A172 (cell line): ENCODE results near the gene GULP1. TPM values are rescaled to one million over a fixed set of nuclear protein-coding genes. Genes with fewer than 3 reads are reported as not detected.
A peak's percentile ranks its signal among the peaks of the same experiment; 100 is the strongest.

Experiments
- DNase-seq: peaks from one replicate; pipeline ENCODE4 v3.0.0-alpha.2; 2015; ENCODE audit warnings: low spot score
- total RNA-seq: library from RNA; depleted of rRNA; stranded (reverse); fragments of >200 nt; shearing (Covaris generic); gene quantifications from 2 replicates; pipeline ENCODE4 v1.2.3, GENCODE V29; 2014

GULP1 gene
- total RNA-seq, 1 experiment from 2014 or later: 320 TPM

DNA sequence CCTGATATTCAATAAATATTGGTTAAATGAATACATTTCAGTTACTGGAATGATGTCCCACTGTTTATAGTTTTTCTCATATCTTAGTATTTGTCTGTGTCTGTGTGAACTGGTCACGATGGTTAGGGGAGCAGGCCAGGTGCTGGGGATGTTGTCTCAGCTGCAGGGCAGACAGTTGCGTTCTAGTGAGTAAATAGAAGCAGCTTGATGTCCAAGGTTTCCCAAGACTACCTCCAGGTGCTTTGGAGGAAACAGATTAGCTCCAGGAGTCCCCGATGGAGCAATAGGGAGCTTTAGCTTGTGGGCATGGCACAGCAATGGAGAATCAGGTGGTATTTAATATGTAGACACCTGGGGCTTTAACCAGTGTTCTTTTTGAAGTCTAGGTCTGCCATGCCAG lies 75.5 kb downstream of the GULP1 start:
- DNase-seq: no peak

DNA sequence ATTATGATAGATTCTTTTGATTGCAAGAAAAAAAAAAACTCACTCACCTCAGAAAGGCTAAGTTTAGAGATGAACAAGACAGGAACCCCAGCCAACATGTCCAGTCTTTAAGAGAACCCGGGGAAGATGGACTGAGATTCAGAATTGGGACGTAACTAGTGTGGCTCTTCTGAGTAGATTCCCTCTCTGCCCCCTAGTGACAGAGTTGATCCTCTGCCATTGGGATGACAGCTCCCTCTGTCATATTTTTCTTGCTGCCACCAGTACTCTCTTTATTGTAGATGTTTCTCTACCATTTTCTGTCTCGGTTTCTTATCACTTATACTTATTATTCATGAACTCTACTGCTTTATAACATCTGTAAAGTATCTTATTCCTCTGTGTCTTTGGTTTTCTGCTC lies 77.7 kb downstream of the GULP1 start:
- DNase-seq: peak; percentile 72

DNA sequence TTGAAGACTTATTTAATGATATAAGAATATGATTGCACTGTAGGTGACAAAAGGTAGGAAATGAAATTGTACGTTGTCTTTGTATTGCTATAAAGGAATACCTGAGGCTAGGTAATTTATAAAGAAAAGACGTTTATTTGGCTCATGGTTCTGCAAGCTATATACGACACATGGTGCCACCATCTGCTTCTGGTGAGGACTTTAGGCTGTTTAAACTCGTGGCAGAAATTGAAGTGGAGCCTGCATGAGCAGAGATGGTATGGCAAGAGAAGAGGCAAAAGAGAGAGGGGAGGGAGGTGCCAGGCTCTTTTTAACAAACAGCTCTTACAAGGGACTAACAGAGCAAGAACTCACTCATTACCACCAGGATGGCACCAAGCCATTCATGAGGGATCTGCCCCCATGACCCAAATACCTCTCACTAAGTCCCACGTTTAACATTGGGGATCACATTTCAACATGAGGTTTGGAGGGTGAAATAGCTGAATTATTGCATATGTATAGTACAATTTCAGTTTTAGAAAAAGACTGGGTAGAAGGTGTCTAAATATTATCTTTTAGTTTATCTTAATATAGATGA lies 86.8 kb downstream of the GULP1 start:
- no peak for DNase-seq

DNA sequence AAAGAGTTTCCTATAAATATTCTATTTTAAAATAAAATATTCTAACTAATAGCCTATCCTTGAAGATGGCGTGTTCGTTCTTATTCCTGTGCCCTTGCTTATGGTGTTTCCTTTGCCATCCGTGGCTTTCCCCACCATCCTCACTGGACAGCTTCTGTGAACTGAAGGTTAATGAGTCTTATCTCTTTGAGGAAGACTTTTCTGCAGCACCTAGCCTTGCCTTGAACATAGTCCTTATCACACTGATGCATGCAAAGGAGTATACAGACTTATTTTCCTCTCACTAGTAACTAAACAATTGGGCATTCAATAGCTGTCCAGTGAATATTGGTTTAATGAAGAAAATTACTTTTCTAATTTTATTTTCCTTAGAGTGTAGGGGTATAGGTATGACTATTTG lies 88.1 kb downstream of the GULP1 start:
- no peak for DNase-seq

DNA sequence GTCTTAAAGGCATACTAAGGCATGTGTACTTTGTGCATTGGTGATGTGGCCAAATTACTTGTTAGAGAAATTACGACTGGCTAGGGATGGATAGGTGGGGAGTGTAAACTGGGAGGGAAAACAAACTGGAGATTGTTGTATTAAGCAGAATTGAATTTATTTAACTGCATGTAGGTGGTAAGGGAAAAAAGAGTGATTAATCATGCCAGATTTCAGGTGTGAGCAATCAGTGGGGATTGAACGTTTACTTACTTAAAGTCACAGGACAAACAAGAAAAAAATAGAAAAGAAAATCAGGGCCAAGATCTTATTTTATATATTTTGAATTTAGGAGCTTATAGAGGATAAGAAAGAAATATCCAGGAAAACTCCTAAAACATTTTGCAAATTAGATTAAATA lies 88.6 kb downstream of the GULP1 start:
- DNase-seq: no peak

DNA sequence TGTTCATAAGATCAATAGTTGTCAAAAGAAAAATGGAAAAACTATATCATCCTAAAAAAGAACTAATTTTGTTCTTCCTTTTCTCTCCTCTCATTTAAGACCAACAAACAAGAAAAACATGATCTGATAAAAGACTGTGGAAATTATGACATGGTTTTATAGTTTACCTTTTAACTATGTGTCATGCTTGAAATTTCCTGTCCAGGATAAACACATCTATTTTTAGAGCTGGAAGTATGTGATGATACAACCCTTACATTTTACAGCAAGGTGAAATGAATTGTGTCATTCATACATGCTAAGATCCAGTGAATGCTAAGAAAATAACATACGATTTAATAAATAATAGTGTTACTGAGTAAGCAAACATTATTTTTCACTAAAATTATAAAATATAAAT lies 89.9 kb downstream of the GULP1 start:
- peak; percentile 79 for DNase-seq

DNA sequence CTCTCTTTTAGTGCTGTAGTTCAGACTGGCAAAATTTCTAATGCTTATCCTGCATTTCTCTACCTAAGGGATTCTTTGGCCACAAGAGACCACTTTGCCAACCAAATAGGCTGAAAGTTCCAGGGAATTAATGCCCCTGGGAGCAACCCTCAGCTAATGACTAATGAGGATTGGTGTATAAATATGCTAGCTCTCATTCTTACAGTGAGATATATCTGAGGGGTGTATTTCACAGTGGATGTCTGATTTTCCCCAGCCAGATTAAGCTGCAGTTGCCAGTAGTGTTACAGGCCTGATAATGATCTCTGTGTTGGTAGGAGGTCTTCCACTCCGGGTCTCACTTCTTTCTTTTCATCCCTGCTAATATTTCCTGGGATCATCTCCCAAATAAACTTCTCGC lies 90.4 kb downstream of the GULP1 start:
- DNase-seq: peak; percentile 8

DNA sequence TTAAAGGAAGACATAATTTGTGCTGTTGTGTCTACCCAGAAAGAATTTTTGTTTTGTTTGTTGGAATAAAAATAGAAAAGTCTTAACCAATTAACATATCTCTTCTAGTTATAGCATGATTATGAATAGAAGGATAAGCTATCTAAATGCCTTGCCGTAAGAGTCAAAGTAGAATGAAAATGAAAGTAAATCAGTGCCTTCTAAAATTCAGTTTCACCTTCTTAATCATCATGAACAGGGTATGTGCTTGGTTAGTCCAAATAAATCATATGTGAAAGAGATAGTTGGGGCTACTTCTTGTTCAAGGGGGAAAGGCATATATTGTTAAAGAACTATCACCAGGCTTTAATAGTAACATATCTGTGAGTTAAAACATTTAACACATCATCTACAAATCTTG lies 91.5 kb downstream of the GULP1 start:
- no peak for DNase-seq

DNA sequence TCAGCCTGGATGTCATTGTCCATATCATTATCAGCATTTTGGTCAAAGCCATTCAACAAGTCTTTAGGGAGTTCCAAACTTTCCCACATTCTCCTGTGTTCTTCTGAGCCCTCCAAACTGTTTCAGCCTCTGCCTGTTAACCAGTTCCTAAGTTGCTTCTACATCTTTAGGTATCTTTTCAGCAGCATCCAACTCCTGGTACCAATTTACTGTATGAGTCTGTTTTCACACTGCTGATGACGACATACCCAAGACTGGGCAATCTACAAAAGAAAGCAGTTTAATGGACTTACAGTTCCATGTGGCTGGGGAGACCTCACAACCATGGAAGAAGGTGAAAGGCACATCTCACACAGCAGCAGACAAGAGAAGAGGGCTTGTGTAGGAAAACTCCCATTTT lies 94.2 kb downstream of the GULP1 start:
- DNase-seq: no peak

DNA sequence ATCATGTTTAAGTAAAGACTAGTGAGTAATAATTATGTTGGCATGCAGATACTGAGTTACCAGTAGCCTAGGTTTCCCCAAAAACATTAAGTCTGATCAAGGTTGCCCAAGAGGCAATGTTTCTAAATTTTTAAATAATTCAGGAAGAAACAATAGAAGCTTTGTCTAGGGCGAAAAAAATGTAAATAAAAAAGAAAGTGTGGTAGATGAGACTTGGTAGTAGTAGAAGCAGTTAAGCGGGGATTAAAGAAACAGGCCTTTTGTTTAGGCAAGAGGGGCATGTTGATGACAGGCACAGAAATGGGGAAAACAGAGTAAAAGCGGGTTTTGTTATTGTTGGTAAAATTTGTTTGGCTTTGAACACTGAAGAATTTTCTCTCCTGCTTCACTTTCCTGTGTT lies 97.2 kb downstream of the GULP1 start:
- no peak for DNase-seq

DNA sequence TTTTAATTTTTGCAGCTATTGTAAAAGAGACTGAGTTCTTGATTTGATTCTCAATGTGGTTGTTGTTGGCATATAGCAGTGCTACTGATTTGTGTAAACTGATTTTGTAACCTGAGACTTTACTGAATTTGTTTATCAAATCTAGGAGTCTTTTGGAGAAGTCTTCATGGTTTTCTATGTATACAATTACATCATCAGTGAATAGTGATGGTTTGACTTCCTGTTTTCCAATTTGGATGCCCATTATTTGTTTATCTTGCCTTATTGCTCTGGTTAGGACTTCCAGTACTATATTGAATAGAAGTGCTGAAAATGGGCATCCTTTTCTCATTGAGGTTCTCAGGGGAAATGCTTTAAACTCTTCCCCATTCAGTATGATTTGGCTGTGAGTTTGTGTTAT lies 99.7 kb downstream of the GULP1 start:
- DNase-seq: no peak

DNA sequence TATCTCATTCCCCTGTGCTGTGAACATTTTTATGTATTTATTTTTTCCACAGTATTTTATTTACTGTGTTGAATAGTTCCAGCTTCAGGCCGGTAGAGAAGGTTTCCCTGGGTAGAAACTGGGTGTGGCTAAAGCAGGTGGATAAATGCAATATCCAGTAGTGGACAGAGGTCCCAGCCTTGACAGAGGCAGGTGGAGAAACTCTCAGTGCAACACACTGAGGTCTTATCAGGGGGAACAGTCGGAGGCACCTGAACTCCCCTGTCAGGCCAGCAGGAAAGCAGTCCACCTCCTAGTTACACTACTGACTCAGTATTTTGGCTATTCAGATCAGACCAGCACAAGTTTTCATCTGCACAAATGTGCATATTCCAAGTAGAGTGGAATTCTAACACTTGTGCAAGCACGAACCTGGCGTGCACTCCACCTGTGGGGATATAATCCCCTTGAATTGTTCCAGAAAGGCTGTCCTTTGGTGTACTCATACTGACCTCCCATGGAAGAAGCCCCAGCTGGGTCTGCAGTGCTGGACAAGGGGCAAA lies 103.3 kb downstream of the GULP1 start:
- DNase-seq: no peak

DNA sequence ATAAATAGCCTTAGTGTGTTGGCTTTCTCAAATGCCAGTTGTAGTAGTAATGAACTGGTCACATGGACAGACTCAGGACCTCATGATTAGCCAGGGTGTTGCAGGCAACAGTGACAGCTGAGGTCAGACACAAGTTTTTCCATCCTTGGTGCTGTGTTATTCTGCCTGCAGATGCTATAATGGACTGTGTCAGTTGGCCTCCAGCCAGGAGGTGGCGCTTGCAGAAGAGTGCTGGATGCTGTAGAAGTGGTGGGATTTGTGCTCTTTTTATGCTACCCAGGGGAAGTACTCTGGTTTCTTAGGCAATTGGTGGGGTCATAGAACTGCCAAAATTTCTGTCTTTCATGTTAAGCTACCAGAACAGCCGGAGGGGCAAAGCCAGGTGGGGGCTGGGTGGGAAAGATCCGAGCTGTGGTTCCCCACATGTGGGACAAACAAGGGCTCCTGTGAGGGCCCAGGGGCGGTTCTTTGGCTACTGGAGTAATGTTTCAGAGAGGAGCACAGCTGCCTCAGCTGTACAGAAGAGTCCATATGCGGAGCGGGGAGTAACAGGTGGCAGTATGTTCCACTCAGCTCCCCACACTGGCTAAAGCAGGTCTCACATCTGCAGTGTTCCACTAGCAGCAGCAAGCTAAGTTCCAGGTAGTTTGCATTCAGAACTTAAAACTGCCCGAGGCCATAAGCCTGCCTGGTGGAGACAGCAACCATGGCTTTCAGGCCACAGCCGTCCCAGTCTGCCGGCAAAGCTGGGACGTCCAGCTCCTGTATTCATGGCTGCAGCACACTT lies 104.4 kb downstream of the GULP1 start:
- DNase-seq: no peak

DNA sequence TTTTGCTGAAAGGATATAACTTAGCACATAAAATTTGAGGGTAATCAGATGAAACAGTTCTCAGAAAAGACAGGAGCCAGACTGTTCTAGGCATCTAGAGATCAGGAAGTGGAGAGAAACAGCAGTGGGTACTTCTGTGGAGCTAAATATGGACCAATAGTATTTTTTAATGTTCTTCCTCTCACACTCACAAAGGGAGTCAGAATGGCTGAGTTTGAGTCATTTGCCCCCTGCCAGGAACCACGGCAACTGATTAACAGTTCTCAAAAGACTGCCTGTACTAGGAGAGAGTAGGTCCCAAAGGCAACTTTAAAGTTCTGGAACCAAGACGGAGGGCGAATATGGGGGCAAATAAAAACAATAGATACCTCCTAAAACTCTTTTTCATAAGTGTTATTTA lies 107.5 kb downstream of the GULP1 start:
- peak; percentile 44 for DNase-seq

DNA sequence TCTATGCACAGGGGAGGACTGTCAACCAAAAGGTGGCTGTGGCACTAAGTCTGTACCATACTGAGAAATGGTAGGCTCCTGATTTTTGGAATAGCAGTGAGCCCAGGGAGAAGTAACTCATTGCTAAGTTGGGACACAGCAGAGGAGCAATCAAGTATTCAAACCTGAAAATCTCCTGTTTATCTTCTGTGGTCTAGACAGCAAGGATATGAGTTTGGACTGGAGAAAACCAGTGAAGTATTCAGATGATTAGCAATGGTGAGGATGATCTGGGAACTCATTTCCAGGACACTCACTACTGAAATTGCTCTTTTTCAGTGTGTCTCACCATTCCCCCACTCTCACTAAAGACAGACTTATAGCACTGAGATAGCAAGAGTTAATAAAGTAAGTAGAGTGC lies 112.0 kb downstream of the GULP1 start:
- DNase-seq: no peak

DNA sequence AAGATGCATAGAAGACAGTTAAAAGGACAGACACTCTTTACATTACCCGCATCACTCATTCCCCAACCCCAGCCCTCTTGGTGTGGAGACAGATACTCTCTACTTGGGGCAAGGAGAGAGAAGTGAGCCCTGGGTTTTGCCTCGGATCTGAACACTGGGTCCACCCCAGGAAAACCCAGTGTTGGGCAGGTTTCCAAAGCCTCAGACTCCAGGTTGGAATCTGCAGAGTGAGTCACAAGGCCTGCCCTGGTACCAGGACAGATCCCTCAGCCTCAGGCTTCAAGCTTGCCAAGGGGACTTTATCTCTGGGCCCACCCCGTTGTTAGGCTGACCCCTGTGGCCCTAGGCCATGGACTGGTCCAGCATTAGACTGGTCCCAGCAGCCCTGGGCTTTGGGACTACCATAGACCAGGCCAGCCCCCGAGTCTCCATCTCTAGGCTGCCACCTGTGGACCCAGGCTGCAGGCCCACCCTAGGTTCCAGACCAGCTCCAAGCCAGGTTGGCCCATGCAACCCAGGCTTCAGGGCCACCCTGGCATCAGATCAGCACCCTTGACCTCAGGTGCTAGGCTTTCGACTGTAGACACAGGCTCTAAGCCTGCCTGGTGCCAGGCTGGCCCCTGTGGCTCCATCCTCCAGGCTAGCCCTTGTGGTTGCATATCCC lies 112.8 kb downstream of the GULP1 start:
- peak; percentile 37 for DNase-seq

DNA sequence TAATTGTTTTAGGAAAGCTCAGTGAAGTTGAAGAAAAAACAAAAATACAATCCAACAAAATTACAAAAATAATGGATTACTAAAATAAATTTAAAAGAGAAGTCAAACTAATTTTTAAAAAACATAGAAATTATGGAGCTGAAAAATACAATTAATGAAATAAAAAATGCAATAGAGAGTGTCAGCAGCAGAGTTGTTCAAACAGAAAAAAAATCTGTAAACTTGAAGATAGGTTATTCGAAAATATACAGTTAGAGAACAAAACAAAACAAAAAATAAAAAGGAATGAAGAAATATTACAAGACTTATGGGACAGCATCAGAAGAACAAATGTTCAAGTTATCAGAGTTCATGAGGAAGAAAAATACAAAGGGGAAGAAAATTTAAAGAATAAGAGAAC lies 114.7 kb downstream of the GULP1 start:
- DNase-seq: no peak

DNA sequence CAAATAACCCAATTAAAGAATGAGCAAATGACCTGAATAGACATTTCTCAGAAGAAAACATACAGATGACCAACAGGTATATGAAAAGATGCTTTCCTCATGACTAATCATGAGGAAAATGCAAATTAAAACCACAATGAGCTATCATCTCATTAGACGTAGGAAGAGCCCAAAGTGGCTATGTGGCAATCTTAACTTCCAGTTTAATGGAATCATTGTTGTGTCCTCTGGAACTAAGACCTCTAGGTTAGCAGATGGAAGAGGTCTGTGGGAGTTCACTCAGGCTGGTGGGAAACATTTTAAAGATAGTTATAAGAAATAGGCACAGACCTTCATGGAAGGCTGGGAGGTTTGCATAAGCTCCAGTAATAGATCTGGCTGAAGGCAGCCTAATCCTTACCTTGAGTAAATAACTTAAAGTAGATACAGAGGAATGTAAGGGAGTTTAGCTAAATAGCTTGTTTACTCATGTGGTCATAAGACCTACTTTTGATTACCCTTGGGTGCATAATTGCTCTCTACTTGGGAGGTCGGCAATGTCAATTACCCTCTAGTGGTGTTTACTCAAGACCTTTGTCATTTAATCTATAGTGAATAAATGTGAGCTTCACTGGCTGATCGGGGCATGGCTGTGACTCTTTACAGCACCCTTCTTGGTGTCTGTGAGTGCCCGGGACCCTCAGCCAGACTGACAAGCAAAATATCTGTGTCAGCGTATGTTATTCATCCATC lies 119.0 kb downstream of the GULP1 start:
- peak; percentile 20 for DNase-seq

DNA sequence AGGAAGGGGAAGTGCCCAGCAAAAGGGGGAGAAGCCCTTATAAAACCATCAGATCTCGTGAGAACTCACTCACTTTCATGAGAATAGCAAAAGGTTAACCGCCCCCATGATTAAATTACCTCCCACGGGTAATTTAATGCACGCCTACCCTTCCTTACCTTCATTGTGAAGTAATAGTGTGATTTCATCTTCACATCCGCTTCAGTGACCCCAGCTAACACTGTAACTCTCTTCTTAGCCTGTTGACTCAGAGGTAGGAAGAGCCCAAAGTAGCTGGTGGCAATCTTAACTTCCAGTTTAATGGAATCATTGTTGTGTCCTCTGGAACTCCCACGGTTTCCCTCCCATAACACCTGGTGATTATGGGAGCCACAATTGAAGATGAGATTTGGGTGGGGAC lies 120.5 kb downstream of the GULP1 start:
- no peak for DNase-seq

DNA sequence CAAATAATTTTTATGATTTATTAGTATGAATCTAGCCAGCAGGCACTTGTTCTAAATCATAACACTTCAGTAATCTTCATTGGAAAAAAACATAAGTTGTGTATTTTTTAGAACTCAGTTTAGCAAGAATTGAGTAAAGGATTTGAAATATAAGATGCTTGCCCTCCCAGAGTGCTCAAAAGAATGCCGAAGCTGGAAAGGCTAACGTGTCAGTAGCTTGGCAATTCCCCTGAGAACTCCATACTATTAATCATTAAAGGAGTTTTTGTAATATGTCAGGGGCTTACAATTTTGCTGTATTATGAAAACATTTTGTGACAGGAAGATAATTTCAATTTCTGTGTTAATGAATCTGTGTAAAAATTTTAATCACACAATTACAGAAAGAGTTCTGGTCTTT lies 122.7 kb downstream of the GULP1 start:
- DNase-seq: no peak

DNA sequence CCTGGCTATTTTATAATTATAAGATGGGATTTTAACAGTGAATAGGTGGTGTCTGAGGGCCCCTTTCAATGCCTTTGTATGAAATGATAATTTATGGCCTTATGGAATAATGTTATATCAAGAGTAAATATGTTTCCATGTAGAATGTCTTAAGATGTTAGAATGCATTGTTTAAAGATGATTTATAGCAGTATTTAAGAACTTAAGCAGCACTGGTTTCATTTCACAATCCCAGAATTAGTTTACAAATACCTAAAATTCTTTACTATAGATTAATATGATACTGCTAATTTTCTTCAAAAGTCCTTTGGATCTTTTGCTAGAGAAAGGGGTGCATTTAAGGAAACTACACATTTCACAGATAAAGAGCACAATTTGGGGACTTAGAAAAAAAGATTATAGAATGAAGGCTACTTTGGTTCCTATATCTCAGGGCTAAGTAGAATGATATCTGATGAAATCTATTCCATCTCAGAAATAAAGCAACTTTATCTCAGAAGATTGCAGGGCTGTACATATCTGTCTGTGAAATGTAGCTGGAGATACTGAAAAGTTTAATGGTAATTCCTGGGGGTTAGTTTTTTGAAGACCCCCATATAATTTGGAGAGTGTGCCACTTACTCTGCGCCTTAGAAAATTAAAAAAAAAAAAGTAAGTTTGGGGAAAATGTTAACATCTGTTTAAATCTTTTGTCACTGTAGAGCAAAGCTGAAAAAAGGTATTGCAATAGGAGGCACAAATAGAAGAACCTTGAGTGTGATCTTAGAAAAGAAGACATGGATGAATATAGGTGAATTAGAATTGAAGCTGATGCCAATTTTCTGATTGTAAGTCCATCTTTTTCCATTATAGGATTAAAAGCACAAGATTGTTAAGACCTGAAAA lies 123.4 kb downstream of the GULP1 start:
- DNase-seq: no peak
